HG02840 (cell line): ENCODE data around the gene DTNBP1.
"Not testable (repeated sequence)": the region's sequence is repeated elsewhere in the genome, so short reads cannot be mapped to it uniquely, and the experiment has no call there.

ENCODE experiments used
- ATAC-seq: cut with Tn5 transposase; IDR thresholded peaks from one replicate; pipeline ENCODE4 v1.9.1; 2021; ENCODE audit warnings: mild to moderate bottlenecking, moderate library complexity, moderate number of reproducible peaks; ENCODE audit not compliant: unreplicated experiment, low FRiP score

The DTNBP1 gene

DNA sequence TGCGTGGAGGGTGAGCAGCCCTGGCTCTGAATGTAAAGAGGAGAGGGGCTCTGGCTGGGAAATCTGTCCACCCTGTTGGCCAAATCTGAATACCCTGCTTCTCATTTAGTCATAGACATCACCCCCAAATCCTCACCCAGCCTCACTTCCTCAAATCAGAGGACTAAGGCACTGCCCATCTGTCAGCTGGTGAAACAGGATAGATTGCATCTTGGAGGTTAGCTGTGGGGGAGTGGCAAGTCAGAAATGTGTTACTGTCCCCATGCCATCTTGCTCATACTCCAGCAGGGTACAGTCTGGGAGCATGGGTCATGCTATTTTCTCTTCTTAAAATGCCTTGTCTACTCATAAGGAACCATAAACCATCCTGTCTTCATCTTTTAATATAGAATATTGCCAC is 9.5 kb upstream of the DTNBP1 start:
- no peak for ATAC-seq

DNA sequence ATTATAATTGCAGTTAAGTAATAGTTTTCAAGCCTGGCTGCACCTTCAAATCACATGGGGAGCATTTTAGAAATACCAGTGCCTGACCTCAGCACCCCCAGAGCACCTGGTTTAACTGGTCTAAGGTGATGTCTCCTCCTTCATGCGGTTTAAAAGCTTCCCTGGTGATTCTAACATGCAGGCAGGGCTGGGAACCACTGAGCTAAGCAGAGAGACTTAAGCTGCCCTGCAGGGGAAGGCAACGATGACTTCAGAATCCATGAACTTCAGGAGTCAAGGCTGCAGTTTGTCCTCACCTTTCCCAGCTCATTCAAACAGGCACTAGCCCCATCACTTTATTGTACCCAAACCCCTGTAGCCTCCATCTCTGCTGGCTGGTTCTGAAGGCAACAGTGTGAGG is 6.1 kb upstream of the DTNBP1 start:
- no peak for ATAC-seq

DNA sequence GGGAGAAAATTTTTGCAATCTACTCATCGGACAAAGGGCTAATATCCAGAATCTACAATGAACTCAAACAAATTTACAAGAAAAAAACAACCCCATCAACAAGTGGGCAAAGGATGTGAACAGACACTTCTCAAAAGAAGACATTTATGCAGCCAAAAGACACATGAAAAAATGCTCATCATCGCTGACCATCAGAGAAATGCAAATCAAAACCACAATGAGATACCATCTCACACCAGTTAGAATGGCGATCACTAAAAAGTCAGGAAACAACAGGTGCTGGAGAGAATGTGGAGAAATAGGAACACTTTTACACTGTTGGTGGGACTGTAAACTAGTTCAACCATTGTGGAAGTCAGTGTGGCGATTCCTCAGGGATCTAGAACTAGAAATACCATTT is 4.1 kb upstream of the DTNBP1 start:
- not testable (repeated sequence) for ATAC-seq

GRCh38 chr6:15665237-15665636 is 2.4 kb upstream of the DTNBP1 start:
- no peak for ATAC-seq

DNA sequence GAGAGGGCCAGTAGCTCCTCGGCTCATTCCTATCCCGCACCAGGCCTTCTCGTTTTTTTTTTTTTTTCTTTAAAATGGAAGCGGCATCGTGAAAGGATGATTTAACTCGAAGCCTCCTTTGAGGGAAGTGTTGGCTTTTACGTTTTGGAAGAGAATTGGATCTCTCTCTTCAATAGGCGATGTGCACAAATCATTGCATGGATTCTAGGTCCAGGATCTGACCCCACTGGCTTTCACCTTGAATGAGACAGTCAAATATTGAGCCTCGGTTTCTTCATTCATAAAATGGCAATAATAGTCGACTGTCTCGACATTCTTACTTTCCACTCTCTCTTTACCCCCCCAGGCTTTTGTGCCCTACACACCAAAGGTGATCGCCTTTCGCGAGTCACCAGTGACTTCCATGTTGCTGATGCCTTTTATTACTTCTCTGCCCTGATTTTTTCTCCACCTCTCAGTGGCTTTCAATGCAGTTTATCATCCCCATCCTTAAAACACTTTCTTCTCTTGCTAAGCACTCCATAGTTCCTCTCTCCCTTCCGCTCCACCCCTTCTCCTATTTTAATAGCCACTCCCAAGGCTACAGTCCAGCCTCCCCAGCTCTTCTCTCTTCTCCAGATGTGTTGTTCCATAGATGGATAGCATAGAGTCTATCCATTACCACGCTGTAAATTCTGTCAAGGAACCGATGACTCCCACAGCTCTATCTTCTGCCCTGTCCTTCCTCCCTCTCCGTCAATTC is 473 bp upstream of the DTNBP1 start:
- ATAC-seq: no peak

DNA sequence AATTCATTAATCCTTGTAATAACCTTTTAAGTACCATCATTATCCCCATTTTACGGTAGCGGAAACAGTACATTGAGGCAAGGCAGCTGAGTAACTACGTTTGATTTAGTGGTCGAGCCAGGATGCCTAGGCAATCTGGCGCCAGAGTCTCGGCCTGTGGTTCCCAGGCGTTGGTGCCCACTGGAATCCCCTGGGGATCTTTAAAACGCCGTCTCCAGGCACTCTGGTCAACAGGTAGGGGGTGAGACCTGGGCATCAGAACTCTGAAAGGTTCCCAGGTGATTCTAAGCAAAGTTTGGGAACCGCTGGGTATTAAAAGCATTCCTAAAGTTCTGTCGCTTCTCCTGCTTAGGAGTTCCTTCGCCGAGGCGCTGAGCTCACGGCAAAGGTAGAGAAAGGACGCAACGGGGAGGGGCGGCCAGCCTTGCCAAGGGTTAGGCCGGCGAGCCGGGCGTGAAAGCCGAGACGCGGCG is 939 bp downstream of the DTNBP1 start:
- no peak for ATAC-seq

DNA sequence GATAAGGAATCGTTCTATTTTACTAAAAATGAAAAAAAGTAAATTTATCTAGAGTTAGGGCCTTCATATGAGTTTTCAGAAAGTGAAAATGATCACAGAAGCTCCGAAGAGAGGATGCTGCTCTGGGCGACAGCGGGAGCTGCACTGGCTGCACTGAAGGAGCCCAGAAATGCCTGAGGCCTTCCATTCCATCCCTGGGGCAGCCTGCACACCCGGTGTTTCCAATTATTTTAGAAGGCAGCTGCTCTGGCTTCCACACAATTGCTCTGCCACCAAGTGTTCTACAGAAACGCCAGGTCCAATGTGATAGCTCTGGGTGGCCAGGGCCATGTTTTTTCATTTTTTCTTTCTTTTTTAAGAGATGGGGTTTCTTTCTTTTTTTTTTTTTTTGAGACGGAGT is 3.6 kb downstream of the DTNBP1 start:
- no peak for ATAC-seq

- ATAC-seq: no peak
Measured at GRCh38 chr6:15658181-15658744, 4.6 kb downstream of the DTNBP1 start.

DNA sequence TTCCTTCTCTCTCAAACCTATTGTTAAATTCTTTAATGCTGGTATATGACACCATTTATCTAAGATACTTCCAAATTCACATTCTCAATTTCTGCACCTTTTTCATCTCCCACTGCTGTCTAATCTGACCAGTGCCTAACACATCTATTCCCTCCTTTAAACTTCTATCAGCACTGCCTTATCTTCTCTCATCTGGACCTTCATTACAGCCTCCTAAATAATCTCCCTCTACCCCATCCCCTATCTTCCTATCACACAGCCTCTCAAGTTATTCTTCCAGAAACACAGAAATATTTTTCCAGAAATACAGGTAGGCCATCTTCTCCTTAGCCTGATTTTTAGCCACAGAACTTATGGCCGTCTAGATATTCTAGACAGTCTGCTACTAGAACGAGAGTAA is 5.5 kb downstream of the DTNBP1 start:
- no peak for ATAC-seq

DNA sequence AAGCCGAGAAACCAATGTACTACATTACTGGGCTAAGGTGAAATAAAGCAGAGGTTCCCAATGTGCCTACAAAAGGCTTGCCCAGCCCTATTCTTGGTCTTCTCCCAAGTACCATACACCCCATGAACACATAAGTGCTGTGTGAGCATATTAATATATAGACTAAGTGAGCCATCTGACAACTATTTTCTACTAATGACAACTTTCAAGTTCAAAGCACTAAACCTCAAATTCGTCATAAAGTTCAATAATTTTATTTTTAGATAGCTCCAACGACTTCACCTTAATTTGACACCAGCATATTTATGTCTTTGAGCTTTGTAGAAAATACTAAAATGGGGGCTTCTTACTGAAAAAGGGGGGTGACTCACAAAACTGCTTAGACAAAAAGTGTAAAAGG is 6.7 kb downstream of the DTNBP1 start:
- no peak for ATAC-seq

- no peak for ATAC-seq
Measured at GRCh38 chr6:15654250-15654649, 8.6 kb downstream of the DTNBP1 start.

- ATAC-seq: no peak
Measured at GRCh38 chr6:15653581-15653980, 9.2 kb downstream of the DTNBP1 start.

GRCh38 chr6:15650004-15650559 is 12.7 kb downstream of the DTNBP1 start:
- not testable (repeated sequence) for ATAC-seq

- no peak for ATAC-seq
Measured at GRCh38 chr6:15644904-15645303, 17.9 kb downstream of the DTNBP1 start.

DNA sequence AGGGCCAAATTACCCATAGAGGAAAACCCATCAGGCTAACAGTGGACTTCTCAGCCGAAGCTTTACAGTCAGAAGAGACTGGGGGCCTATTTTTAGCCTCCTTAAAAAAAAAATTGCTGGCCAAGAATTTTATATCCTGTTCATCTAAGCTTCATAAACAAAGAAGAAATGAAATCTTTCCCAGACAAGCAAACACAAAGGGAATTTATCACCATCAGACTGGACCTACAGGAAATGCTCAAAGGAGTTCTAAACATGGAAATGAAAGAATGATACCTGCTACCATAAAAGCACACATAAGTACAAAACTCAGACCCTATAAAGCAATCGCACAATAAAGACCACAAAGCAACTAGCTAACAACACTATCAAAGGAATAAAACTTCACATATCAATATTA is 19.3 kb downstream of the DTNBP1 start:
- ATAC-seq: no peak

DNA sequence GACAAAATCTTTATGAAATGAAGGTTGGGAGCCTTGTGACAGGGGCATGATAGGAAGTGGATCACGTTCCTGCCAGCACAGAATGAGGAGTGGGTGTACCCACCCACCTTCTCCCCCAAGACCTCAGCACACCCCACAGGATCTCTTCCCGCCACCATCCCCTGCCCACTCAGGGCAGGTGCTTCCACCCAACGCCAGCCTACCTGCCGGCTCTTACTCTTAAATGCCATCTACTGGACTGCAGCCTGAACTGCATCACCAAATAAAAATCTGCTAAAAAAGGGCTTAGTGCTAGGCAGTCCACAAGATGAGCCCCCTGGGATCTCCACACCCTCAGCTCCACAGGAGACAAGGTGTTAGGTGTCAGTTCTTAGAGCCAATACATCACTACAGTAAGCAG is 20.6 kb downstream of the DTNBP1 start:
- ATAC-seq: no peak

DNA sequence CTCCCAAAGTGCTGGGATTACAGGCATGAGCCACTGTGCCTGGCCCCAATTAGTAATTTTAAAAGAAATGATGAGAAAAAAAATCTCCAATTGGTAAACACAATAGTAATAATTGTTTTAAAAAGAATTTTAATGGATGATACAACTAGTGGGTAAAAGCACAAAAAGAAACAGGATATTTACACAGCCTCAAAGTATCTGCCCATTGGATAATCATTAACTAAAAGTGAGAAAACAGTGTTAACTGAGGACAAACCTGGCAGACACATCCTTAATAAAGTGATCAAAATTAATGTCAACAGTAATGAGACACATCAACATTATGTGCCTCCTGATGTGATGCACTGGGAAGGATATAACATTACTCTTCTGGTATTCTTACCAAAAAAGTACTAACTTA is 24.5 kb downstream of the DTNBP1 start:
- no peak for ATAC-seq

GRCh38 chr6:15631432-15631831 is 31.4 kb downstream of the DTNBP1 start:
- no peak for ATAC-seq

DNA sequence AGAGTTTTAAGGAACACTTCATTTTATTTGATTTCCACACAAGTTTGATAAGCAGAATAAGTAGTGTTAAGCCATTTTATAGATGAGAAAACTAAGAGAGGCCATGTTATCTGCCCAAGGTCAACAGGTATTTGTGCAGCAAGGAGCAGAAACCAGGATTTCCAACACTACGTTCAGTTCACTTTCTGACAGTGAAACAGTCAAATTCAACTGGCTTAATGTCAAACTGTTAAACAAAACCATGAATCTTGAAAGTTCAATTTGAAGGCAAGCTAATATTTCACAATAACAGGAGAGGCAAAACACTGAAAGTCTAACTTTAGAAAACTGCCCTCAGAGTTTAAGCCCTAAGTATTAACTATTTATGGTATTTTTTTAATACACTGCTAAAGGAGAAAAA is 32.6 kb downstream of the DTNBP1 start:
- no peak for ATAC-seq

- ATAC-seq: no peak
Measured at GRCh38 chr6:15629487-15629886, 33.3 kb downstream of the DTNBP1 start.

- ATAC-seq: no peak
Measured at GRCh38 chr6:15628499-15629131, 34.2 kb downstream of the DTNBP1 start.

GRCh38 chr6:15627821-15628220 is 35.0 kb downstream of the DTNBP1 start:
- ATAC-seq: no peak
